ENCODE measurements around the gene NAPSA.

DNA sequence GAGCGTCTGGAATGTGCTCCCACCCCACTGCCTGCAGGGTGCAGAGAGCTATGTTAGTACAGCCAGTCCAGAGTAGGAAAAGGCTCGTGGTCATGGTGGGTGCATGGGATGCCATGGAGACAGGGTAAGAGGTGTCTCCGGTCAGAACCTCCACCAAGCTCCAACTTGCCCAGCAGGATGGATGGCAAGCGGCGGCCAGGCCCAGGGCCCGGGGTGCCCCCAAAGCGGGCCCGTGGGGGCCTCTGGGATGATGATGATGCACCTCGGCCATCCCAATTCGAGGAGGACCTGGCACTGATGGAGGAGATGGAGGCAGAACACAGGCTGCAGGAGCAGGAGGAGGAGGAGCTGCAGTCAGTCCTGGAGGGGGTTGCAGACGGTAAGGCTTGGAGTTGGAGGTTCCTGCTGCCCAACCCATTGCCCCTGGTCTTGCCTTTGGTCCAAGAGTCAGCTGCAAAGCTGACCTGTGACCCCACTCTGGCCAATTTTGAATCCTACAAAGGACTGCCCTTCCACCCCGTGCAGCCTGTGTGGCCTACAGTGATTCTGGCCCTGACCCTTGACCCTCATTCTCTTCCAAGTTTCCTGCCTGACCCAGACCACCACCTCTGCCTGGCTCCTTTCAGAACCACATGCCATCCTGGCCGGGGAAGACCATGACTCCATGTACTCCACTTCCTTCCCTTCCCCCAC, 33.4 kb upstream of the NAPSA start:
- TF ChIP-seq, protein P1, sequence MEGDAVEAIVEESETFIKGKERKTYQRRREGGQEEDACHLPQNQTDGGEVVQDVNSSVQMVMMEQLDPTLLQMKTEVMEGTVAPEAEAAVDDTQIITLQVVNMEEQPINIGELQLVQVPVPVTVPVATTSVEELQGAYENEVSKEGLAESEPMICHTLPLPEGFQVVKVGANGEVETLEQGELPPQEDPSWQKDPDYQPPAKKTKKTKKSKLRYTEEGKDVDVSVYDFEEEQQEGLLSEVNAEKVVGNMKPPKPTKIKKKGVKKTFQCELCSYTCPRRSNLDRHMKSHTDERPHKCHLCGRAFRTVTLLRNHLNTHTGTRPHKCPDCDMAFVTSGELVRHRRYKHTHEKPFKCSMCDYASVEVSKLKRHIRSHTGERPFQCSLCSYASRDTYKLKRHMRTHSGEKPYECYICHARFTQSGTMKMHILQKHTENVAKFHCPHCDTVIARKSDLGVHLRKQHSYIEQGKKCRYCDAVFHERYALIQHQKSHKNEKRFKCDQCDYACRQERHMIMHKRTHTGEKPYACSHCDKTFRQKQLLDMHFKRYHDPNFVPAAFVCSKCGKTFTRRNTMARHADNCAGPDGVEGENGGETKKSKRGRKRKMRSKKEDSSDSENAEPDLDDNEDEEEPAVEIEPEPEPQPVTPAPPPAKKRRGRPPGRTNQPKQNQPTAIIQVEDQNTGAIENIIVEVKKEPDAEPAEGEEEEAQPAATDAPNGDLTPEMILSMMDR (IDR thresholded peaks at IDR 0.05): no peak
- no peak for TF ChIP-seq POLR2A (IDR thresholded peaks at IDR 0.05)
